Stomach (tissue), 4 donors: ENCODE data around the gene CENATAC.

ENCODE experiments used
- EP300 ChIP-seq: sonication (generic); formaldehyde crosslinking; IDR thresholded peaks from one replicate; pipeline ENCODE4 v1.6.1; 2017; ENCODE audit warnings: antibody characterized with exemption
- POLR2A ChIP-seq, 4 donors: fragments of 450-650 bp; IDR thresholded peaks; one replicate each; pipeline ENCODE4 v1.6.1; 2016; ENCODE audit warnings: antibody characterized with exemption in 4 of 4, control low read depth in 2 of 4, mild to moderate bottlenecking in 1 of 4, moderate library complexity in 1 of 4
- POLR2AphosphoS5 ChIP-seq, 3 donors: sonication (generic); formaldehyde crosslinking; IDR thresholded peaks; one replicate each; pipeline ENCODE4 v1.6.1; 2016; ENCODE audit warnings: antibody characterized with exemption in 3 of 3
- TF ChIP-seq, protein P1 (sequence below), 7 experiments: fragments of 450-650 bp in 4 of 7; fragments of 200-600 bp in 3 of 7; sonication (generic) in 3 of 7; IDR thresholded peaks; one replicate each; pipeline ENCODE4 v1.5.1; 2016 to 2019; ENCODE audit warnings: antibody characterized with exemption in 7 of 7, control low read depth in 2 of 7, mild to moderate bottlenecking in 1 of 7

DNA sequence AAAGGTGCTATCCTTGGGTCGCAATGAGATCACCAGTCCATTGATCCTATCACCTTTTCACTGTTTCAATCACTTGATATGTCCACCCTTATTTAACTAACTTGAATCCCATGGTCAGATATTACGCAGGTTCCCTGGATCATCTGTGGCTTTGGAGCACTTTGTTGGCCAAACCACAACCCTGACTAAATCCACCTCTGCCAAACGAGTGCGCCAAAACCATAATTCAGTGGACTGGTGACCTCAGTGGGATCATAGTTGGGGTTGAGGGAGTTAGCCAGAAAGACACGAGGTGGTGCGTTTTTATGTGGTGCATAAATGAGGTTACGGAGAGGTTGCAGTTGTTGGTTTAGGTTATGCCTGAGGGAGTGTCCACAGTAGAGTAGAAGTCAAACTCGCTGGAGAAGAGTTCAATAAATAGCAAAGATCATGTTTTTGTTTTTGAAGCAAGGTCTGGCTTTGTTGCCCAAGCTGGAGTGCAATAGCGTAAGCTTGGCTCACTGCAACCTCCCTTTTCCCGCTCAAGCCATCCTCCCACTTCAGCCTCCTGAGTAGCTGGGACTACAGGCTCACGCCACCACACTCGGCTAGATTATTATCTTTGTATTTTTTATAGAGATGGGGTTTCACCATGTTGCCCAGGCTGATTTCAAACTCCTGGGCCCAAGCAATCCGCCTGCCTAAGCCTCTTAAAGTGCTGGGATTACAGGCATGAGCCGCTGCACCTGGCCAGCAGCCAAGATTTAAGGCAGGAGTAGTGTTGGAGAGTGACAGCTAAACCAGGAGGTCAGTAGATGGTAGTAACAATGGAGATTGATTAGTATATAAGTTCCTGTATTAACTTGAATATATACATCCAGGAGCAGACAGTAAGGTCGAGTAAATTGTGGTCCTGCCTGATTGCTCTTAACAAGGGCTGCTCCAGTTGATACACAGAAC lies 21.9 kb upstream of the CENATAC start:
- TF ChIP-seq, protein P1, sequence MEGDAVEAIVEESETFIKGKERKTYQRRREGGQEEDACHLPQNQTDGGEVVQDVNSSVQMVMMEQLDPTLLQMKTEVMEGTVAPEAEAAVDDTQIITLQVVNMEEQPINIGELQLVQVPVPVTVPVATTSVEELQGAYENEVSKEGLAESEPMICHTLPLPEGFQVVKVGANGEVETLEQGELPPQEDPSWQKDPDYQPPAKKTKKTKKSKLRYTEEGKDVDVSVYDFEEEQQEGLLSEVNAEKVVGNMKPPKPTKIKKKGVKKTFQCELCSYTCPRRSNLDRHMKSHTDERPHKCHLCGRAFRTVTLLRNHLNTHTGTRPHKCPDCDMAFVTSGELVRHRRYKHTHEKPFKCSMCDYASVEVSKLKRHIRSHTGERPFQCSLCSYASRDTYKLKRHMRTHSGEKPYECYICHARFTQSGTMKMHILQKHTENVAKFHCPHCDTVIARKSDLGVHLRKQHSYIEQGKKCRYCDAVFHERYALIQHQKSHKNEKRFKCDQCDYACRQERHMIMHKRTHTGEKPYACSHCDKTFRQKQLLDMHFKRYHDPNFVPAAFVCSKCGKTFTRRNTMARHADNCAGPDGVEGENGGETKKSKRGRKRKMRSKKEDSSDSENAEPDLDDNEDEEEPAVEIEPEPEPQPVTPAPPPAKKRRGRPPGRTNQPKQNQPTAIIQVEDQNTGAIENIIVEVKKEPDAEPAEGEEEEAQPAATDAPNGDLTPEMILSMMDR (IDR thresholded peaks at IDR 0.05): no peak
- no peak for TF ChIP-seq POLR2AphosphoS5 (IDR thresholded peaks at IDR 0.05)
- TF ChIP-seq EP300: no peak
- TF ChIP-seq POLR2A (IDR thresholded peaks at IDR 0.05): no peak
